SK-N-SH treated with all-trans-retinoic acid at 6 μM for 48 hours (cell line): ENCODE data around the gene TEKTIP1.

ENCODE experiments used
- ARNTL ChIP-seq: fragments of 450-650 bp; formaldehyde crosslinking; IDR thresholded peaks from 2 replicates; pipeline ENCODE4 v1.5.0; 2020; ENCODE audit warnings: low read depth, mild to moderate bottlenecking, moderate library complexity, borderline replicate concordance
- CSDC2 ChIP-seq: fragments of 250-450 bp; sonication (Bioruptor Pico); IDR thresholded peaks from 2 replicates; pipeline ENCODE4 v1.5.0; 2020; ENCODE audit warnings: mild to moderate bottlenecking, moderate library complexity
- GLIS3 ChIP-seq: fragments of 250-450 bp; sonication (Bioruptor Pico); IDR thresholded peaks from 2 replicates; pipeline ENCODE4 v1.5.0; 2020; ENCODE audit warnings: mild to moderate bottlenecking, moderate library complexity
- PATZ1 ChIP-seq: fragments of 250-450 bp; sonication (Bioruptor Pico); IDR thresholded peaks from 2 replicates; pipeline ENCODE4 v1.8.0; 2020; ENCODE audit warnings: mild to moderate bottlenecking, moderate library complexity, borderline replicate concordance
- PPARA ChIP-seq: fragments of 250-450 bp; sonication (Bioruptor Pico); IDR thresholded peaks from 2 replicates; pipeline ENCODE4 v1.5.0; 2020; ENCODE audit warnings: mild to moderate bottlenecking, borderline replicate concordance
- RARB ChIP-seq: fragments of 250-450 bp; sonication (Bioruptor Pico); IDR thresholded peaks from 2 replicates; pipeline ENCODE4 v1.8.0; 2021; ENCODE audit warnings: mild to moderate bottlenecking, moderate library complexity
- TOX ChIP-seq: fragments of 250-450 bp; sonication (Bioruptor Pico); IDR thresholded peaks from 2 replicates; pipeline ENCODE4 v1.8.0; 2021; ENCODE audit warnings: mild to moderate bottlenecking, moderate library complexity, borderline replicate concordance
- TSHZ2 ChIP-seq: fragments of 250-450 bp; sonication (Bioruptor Pico); IDR thresholded peaks from 2 replicates; pipeline ENCODE4 v1.5.0; 2020; ENCODE audit warnings: mild to moderate bottlenecking, moderate library complexity
- ZC3H10 ChIP-seq: fragments of 250-450 bp; sonication (Bioruptor Pico); IDR thresholded peaks from 2 replicates; pipeline ENCODE4 v1.5.1; 2021; ENCODE audit warnings: mild to moderate bottlenecking, moderate library complexity
- ZFP30 ChIP-seq: fragments of 450-650 bp; formaldehyde crosslinking; IDR thresholded peaks from 2 replicates; pipeline ENCODE4 v1.5.0; 2022; ENCODE audit warnings: mild to moderate bottlenecking, moderate library complexity

- TF ChIP-seq ZC3H10 (CRISPR knock-in tag) (no peak), ARNTL (no peak), TOX (CRISPR knock-in tag) (no peak), PATZ1 (no peak), RARB (no peak), ZFP30 (CRISPR knock-in tag) (no peak), PPARA (no peak), GLIS3 (CRISPR knock-in tag) (no peak), CSDC2 (CRISPR knock-in tag) (no peak), TSHZ2 (CRISPR knock-in tag) (no peak)
These were observed 22.2 kb upstream of the TEKTIP1 start for GRCh38 chr19:3516675-3517207.
